ENCODE data around the gene RAB1B. TPM values are rescaled to one million over a fixed set of nuclear protein-coding genes. Genes with fewer than 3 reads are reported as not detected.
"Not testable (repeated sequence)": the region's sequence is repeated elsewhere in the genome, so short reads cannot be mapped to it uniquely, and the experiment has no call there.

Gene RAB1B
- total RNA-seq, 2 experiments from 2014 or later, result 160 to 170 TPM

- Mint-ChIP-seq H3K27me3 (ENCODE audit: low read depth) (no peaks in the 10 kb centered on the region), H3K4me1 (ENCODE audit: low read depth) (peaks cover 18% of the 10 kb centered on the region)
- POLR2A ChIA-PET, result interaction anchor here (0.8 kb wide), 1 partner anchor 13 kb away, joined by 3 read pairs; no protein-coding TSS in a partner anchor
Measured at GRCh38 chr11:66240781-66241136, 27.7 kb upstream of the RAB1B start.

GRCh38 chr11:66242095-66242765 lies 26.2 kb upstream of the RAB1B start:
- POLR2A ChIA-PET, result no interaction called here
- Mint-ChIP-seq H3K27me3 (ENCODE audit: low read depth) (no peaks in the 10 kb centered on the region), H3K4me3 (no peak overlapping the region), H3K9me3 (ENCODE audit: insufficient read depth) (no peaks in the 10 kb centered on the region), H3K27ac (peak overlapping the region; percentile 64), H3K36me3 (ENCODE audit: low read depth) (peaks cover 39% of the 10 kb centered on the region), H3K4me1 (ENCODE audit: low read depth) (peaks cover 18% of the 10 kb centered on the region)
- ATAC-seq (no peak), DNase-seq (no peak)
- CTCF ChIA-PET, result interaction anchor here (0.8 kb wide), 1 partner anchor 21 kb away, joined by 3 read pairs; no protein-coding TSS in a partner anchor

More at GRCh38 chr11:66240781-66241136, 27.7 kb upstream of the RAB1B start:
- H3K36me3 Mint-ChIP-seq (ENCODE audit: low read depth), result peaks cover 35% of the 10 kb centered on the region
- peak overlapping the region; percentile 68 for H3K27ac Mint-ChIP-seq
- no peaks in the 10 kb centered on the region for H3K9me3 Mint-ChIP-seq (ENCODE audit: insufficient read depth)
- DNase-seq (no peak), ATAC-seq (no peak)
- H3K4me3 Mint-ChIP-seq, result no peak overlapping the region
- CTCF ChIA-PET, result interaction anchor here (0.7 to 1.2 kb wide), 3 partner anchors 18 to 105 kb away, joined by 3 to 5 read pairs (median 3); no protein-coding TSS in a partner anchor

GRCh38 chr11:66243782-66244535 lies 24.5 kb upstream of the RAB1B start:
- peaks cover 18% of the 10 kb centered on the region for H3K4me1 Mint-ChIP-seq (ENCODE audit: low read depth)
- ChIA-PET POLR2A (no interaction called here), CTCF (no interaction called here)
- H3K27me3 Mint-ChIP-seq (ENCODE audit: low read depth), result no peaks in the 10 kb centered on the region
- H3K36me3 Mint-ChIP-seq (ENCODE audit: low read depth), result peaks cover 41% of the 10 kb centered on the region
- H3K27ac Mint-ChIP-seq, result peak overlapping the region; percentile 80
- H3K9me3 Mint-ChIP-seq (ENCODE audit: insufficient read depth), result no peaks in the 10 kb centered on the region
- ATAC-seq (peak; percentile 35), DNase-seq (peak; percentile 33)
- no peak overlapping the region for H3K4me3 Mint-ChIP-seq

GRCh38 chr11:66247295-66247694 lies 21.1 kb upstream of the RAB1B start:
- peaks cover 17% of the 10 kb centered on the region for H3K4me1 Mint-ChIP-seq (ENCODE audit: low read depth)
- no peak for ATAC-seq
- no peak overlapping the region for H3K4me3 Mint-ChIP-seq
- peak overlapping the region; percentile 7 for H3K27ac Mint-ChIP-seq
- no peak for DNase-seq
- peaks cover 23% of the 10 kb centered on the region for H3K36me3 Mint-ChIP-seq (ENCODE audit: low read depth)
- ChIA-PET CTCF (interaction anchor here (1.0 kb wide), 1 partner anchor 25 kb away, joined by 4 read pairs; no protein-coding TSS in a partner anchor), POLR2A (no interaction called here)
- H3K9me3 Mint-ChIP-seq (ENCODE audit: insufficient read depth), result no peaks in the 10 kb centered on the region
- H3K27me3 Mint-ChIP-seq (ENCODE audit: low read depth), result no peaks in the 10 kb centered on the region

- ChIA-PET CTCF (interaction anchor here (1.0 kb wide), 1 partner anchor 26 kb away, joined by 4 read pairs; no protein-coding TSS in a partner anchor), POLR2A (no interaction called here)
- Mint-ChIP-seq H3K27ac (peak overlapping the region; percentile 7), H3K4me1 (ENCODE audit: low read depth) (peaks cover 17% of the 10 kb centered on the region), H3K4me3 (no peak overlapping the region), H3K36me3 (ENCODE audit: low read depth) (peaks cover 19% of the 10 kb centered on the region), H3K9me3 (ENCODE audit: insufficient read depth) (no peaks in the 10 kb centered on the region), H3K27me3 (ENCODE audit: low read depth) (no peaks in the 10 kb centered on the region)
- DNase-seq (no peak), ATAC-seq (no peak)
Measured at GRCh38 chr11:66247801-66248200, 20.6 kb upstream of the RAB1B start.

- H3K9me3 Mint-ChIP-seq (ENCODE audit: insufficient read depth), result no peaks in the 10 kb centered on the region
- POLR2A ChIA-PET, result no interaction called here
- peaks cover 21% of the 10 kb centered on the region for H3K36me3 Mint-ChIP-seq (ENCODE audit: low read depth)
- H3K4me3 Mint-ChIP-seq, result no peak overlapping the region
- ATAC-seq (no peak), DNase-seq (no peak)
- CTCF ChIA-PET, result no interaction called here
- H3K27ac Mint-ChIP-seq, result peak overlapping the region; percentile 5
- H3K4me1 Mint-ChIP-seq (ENCODE audit: low read depth), result peaks cover 14% of the 10 kb centered on the region
- no peaks in the 10 kb centered on the region for H3K27me3 Mint-ChIP-seq (ENCODE audit: low read depth)
Measured at GRCh38 chr11:66248903-66249302, 19.5 kb upstream of the RAB1B start.

- Mint-ChIP-seq H3K4me1 (ENCODE audit: low read depth) (peaks cover 24% of the 10 kb centered on the region), H3K4me3 (no peak overlapping the region), H3K36me3 (ENCODE audit: low read depth) (peaks cover 12% of the 10 kb centered on the region), H3K27ac (no peak overlapping the region), H3K9me3 (ENCODE audit: insufficient read depth) (no peaks in the 10 kb centered on the region), H3K27me3 (ENCODE audit: low read depth) (no peaks in the 10 kb centered on the region)
- ChIA-PET POLR2A (no interaction called here), CTCF (interaction anchor here (1.4 kb wide), 1 partner anchor 61 kb away, joined by 3 read pairs; no protein-coding TSS in a partner anchor)
- ATAC-seq (no peak), DNase-seq (no peak)
Measured at GRCh38 chr11:66251809-66252208, 16.6 kb upstream of the RAB1B start.

GRCh38 chr11:66253081-66253480 lies 15.4 kb upstream of the RAB1B start:
- CTCF ChIA-PET, result interaction anchor here (0.9 to 1.4 kb wide), 2 partner anchors 28 to 31 kb away, joined by 3 to 4 read pairs; no protein-coding TSS in a partner anchor
- not testable (repeated sequence) for H3K9me3 Mint-ChIP-seq (ENCODE audit: insufficient read depth); ATAC-seq; H3K36me3 Mint-ChIP-seq (ENCODE audit: low read depth); H3K4me3 Mint-ChIP-seq; DNase-seq; H3K27ac Mint-ChIP-seq; H3K27me3 Mint-ChIP-seq (ENCODE audit: low read depth)
- H3K4me1 Mint-ChIP-seq (ENCODE audit: low read depth), result peaks cover 28% of the 10 kb centered on the region
- POLR2A ChIA-PET, result interaction anchor here (1.2 kb wide), 1 partner anchor 31 kb away, joined by 3 read pairs; no protein-coding TSS in a partner anchor

GRCh38 chr11:66258473-66258893 lies 10.0 kb upstream of the RAB1B start:
- ChIA-PET CTCF (interaction anchor here (0.8 to 2.0 kb wide), 7 partner anchors 14 to 191 kb away, joined by 3 to 9 read pairs (median 4); partner anchors contain the start of gene YIF1A), POLR2A (interaction anchor here (1.0 kb wide), 1 partner anchor 24 kb away, joined by 3 read pairs; no protein-coding TSS in a partner anchor)
- DNase-seq (no peak), ATAC-seq (peak; percentile 1)
- Mint-ChIP-seq H3K27ac (peak overlapping the region; percentile 82), H3K36me3 (ENCODE audit: low read depth) (peaks cover 35% of the 10 kb centered on the region), H3K4me3 (peak overlapping the region; percentile 83), H3K27me3 (ENCODE audit: low read depth) (no peaks in the 10 kb centered on the region), H3K4me1 (ENCODE audit: low read depth) (peaks cover 35% of the 10 kb centered on the region), H3K9me3 (ENCODE audit: insufficient read depth) (no peaks in the 10 kb centered on the region)

- H3K4me3 Mint-ChIP-seq, result peak overlapping the region; percentile 83
- ChIA-PET CTCF (interaction anchor here (0.8 to 2.2 kb wide), 5 partner anchors 18 to 192 kb away, joined by 3 to 9 read pairs (median 6); partner anchors contain the start of gene YIF1A), POLR2A (interaction anchor here (1.0 kb wide), 1 partner anchor 23 kb away, joined by 3 read pairs; no protein-coding TSS in a partner anchor)
- DNase-seq, result no peak
- no peaks in the 10 kb centered on the region for H3K9me3 Mint-ChIP-seq (ENCODE audit: insufficient read depth)
- H3K36me3 Mint-ChIP-seq (ENCODE audit: low read depth), result peaks cover 38% of the 10 kb centered on the region
- peaks cover 35% of the 10 kb centered on the region for H3K4me1 Mint-ChIP-seq (ENCODE audit: low read depth)
- no peaks in the 10 kb centered on the region for H3K27me3 Mint-ChIP-seq (ENCODE audit: low read depth)
- peak overlapping the region; percentile 60 for H3K27ac Mint-ChIP-seq
- no peak for ATAC-seq
Measured at GRCh38 chr11:66259225-66259624, 9.2 kb upstream of the RAB1B start.

- no peak for ATAC-seq
- ChIA-PET CTCF (interaction anchor here (1.0 to 3.8 kb wide), 5 partner anchors 22 to 192 kb away, joined by 4 to 15 read pairs (median 6); partner anchors contain the start of gene YIF1A), POLR2A (interaction anchor here (0.7 to 0.9 kb wide), 2 partner anchors 21 to 39 kb away, joined by 3 read pairs; no protein-coding TSS in a partner anchor)
- peaks cover 37% of the 10 kb centered on the region for H3K4me1 Mint-ChIP-seq (ENCODE audit: low read depth)
- no peak overlapping the region for H3K4me3 Mint-ChIP-seq
- H3K27me3 Mint-ChIP-seq (ENCODE audit: low read depth), result no peaks in the 10 kb centered on the region
- no peak for DNase-seq
- no peaks in the 10 kb centered on the region for H3K9me3 Mint-ChIP-seq (ENCODE audit: insufficient read depth)
- peak overlapping the region; percentile 32 for H3K27ac Mint-ChIP-seq
- peaks cover 45% of the 10 kb centered on the region for H3K36me3 Mint-ChIP-seq (ENCODE audit: low read depth)
Measured at GRCh38 chr11:66259956-66260355, 8.5 kb upstream of the RAB1B start.
